Neural progenitor cell (in vitro differentiated cells): ENCODE measurements around the gene DPF3.

Experiments
- CTCF ChIP-seq: fragments of 200-600 bp; sonication (generic); IDR thresholded peaks from 2 replicates; pipeline ENCODE4 v1.5.1; 2017; ENCODE audit warnings: antibody characterized with exemption, mild to moderate bottlenecking
- EZH2 ChIP-seq: fragments of 200-600 bp; sonication (generic); IDR thresholded peaks from 2 replicates; pipeline ENCODE4 v1.6.1; 2017; ENCODE audit warnings: antibody characterized with exemption, mild to moderate bottlenecking, moderate library complexity
- EZH2phosphoT487 ChIP-seq: fragments of 200-600 bp; sonication (generic); IDR thresholded peaks from 2 replicates; pipeline ENCODE4 v1.6.1; 2017; ENCODE audit warnings: antibody characterized with exemption

- no peak for TF ChIP-seq EZH2
- no peak for TF ChIP-seq CTCF
- no peak for TF ChIP-seq EZH2phosphoT487
Observed at GRCh38 chr14:72752034-72752412, 141.9 kb downstream of the DPF3 start.
